Activated CD4-positive, alpha-beta T cell treated with anti-CD3 and anti-CD28 coated beads for 4 hours (primary cell): ENCODE data around the gene TNS3.

Experiments used
- DNase-seq, 2 donors: peaks; one replicate each; pipeline ENCODE4 v3.0.0-alpha.2; 2020

TNS3 gene

DNA sequence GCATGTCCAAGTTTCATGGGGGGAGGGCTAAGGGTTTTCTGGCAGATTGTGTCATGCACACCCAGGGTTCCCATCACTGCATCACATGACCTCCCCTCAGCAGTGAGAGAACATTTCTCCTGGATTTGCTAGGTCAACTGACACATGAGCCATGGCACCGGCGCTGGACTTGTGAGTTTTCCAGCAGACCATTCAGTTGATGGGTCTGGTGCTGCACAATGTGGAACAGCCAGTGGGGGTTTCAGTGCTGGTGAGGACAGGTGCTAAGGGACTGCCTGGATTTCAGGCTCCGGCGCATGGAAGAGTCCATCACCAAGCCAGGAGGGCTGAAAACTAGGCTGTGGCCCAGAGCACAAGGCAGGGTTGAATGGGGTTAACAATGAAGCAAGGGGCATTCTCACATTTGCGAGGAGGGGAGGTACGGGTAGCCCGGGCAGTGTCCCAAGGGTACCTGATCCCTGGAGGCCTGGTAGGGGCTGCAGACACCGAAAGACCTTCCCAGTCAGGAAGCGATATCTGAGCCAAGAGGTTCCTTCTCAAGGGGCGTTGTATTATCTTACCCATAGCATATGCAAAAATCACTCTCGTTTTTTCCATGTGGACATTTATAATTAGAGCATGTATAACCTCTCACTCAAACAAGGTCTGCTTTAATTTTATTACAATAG lies 203.0 kb downstream of the TNS3 start:
- no peak for DNase-seq

GRCh38 chr7:47377741-47378140 lies 204.2 kb downstream of the TNS3 start:
- no peak for DNase-seq

DNA sequence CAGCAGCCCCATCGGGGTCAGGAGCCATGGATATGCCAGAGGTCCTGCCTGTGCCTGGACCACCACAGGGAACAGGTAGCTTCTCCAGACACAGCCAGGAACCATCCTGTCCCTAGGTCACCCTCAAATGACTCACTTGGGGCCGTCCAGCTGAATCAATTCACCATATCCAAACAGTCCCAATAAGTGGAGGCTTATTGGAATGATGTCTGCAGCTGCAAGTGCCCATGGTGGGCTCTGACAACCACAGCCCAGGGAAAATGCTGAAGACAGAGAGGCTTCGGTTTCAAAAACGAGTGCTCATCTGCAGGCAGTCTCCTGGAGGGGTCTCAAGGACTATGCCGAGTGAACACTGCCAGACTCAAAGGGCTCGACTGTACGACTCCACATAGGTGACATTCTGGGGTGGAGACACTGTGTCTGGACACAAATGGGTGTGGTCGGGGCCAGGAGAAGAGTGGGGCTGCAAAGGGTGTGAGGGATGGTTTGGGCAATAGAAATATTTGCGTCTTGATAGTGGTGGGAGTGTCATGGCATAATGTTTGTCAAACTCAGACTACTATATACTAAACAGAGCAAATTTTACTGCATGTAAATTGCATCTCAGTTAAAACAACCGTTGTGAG lies 204.8 kb downstream of the TNS3 start:
- no peak for DNase-seq

DNA sequence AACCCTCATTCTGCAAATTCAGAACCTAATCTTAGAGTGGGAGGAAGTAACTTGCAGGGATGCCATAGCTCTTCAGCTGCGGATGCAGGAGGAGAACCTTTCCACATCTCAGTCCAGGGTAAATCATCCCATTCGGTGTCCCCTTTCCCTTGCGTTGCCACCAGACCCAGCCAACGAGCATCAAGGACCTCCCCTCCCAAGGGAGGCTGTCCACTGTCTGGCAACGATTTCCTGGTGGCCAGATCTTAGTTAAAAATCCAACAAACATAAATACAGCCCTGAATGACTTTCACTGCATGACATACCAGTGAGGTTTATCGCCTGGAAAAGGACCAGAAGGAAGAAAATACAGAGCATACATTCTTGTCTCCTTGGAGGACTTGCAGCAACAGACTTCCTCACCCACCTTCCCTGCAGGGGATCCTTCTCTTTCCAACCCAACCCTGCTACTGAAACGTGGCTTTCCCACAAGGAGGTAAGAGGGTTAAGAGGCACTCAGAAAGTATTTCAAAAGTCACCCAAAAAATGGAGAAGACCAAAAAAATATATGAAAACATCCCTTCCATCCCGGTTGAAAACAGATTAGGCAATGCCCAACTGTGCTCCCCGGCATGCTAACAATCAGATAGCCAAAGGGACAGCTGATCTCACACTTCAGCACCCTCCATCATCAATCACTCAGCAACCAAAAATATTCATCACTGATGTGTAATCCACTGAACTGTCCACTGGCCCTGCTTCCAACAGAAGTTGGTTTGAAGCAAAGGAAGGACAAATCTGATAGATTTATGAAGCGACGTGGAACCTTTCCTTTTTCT lies 206.6 kb downstream of the TNS3 start:
- no peak for DNase-seq

DNA sequence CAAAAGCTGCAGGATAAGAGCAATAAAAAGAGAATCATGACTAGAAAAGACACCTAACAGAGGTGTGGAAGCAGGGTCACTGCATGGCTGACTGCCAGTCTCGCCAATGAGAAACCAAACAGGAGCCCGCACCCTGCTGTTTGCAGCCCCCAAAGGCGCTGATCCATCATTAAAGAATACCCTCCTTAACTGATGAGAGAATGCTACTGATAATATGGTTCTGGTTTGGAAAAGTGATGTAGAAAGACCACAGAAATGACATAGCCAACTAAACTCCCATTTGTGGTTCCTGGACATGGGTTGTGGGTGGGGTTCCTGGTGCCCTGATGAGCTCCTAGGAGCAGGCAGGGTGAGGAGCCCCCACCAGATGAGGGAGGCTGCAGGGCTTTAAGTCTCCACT lies 207.4 kb downstream of the TNS3 start:
- no peak for DNase-seq

- DNase-seq = no peak
These were observed 207.9 kb downstream of the TNS3 start for GRCh38 chr7:47373871-47374451.

- DNase-seq = no peak
These were observed 210.1 kb downstream of the TNS3 start for GRCh38 chr7:47371733-47372368.

GRCh38 chr7:47371317-47371716 lies 210.6 kb downstream of the TNS3 start:
- no peak for DNase-seq

DNA sequence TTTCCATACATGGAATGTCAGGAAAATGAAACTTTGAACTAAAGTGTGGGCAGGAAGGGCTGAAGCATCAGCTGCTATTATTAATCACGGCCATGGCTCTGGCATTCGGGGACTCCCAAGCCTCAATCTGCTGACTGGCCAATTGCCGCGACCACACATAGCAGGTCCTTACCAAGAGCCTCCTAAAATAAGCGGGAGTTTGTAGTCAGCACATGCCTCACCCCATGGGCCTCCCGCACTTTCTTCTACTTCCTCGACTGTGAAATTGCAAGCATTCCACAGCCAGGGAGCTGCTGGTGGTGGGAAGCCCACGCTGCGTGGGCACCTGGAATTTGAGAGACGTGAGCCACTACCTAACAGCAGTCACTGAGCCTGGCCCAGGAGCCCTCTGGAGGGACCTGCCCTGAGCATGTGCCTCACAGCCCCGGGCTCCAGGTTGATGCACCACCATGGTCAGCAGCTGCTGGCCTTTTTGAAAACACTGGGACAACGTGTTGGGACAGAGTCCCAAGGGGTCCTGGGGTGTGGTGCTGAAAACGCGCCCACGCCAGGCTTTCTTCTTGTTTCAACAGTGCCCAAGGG lies 211.4 kb downstream of the TNS3 start:
- no peak for DNase-seq

DNA sequence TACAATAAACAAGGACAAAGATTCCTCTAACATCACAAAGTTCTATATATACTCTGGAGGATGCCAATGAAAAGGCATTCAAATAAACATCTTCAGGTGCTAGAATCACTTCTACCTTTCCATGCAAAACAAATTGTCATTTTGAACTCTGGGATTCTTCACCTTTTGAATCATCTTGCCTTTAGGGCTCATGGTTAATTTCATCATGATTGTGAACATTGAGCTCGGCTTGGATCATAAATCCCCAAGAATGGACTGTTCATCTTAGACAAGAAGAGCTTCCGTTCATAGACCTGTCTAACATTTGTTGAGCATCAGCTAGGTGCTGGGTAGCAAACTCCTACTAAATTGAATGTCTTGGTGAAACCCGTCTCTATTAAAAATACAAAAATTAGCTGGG lies 212.2 kb downstream of the TNS3 start:
- no peak for DNase-seq

DNA sequence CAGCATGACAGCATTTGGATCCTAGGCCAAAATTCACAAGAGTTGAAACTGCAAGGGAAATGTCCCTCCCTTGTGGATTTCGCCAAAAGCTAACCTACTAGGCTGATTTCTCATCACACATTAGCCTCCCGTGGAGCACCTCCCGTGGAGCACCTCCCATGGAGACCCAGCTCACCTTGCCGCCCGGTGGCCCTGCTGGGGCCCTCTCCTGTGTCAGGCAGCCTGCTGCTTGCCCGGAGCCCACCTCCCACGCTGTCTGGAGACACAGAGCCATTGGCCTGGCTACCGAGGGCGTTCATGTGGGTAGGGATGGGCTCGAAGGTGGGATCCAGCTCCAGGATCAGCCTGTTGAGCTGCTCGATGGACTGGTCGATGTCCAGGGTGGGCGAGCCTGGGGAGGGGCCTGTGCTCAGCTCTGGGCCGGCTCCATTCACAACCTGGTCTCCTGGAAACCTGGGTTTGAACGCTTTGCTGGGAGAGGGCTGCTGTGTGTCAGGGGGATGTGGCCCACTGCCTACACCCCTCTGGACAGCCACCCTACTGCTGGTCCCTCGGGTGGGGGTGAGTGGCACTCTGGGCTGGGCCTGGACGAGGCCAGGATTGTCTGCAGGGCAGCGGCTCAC lies 213.6 kb downstream of the TNS3 start:
- DNase-seq = no peak

- DNase-seq = no peak
These were observed 214.5 kb downstream of the TNS3 start for GRCh38 chr7:47367369-47367768.

DNA sequence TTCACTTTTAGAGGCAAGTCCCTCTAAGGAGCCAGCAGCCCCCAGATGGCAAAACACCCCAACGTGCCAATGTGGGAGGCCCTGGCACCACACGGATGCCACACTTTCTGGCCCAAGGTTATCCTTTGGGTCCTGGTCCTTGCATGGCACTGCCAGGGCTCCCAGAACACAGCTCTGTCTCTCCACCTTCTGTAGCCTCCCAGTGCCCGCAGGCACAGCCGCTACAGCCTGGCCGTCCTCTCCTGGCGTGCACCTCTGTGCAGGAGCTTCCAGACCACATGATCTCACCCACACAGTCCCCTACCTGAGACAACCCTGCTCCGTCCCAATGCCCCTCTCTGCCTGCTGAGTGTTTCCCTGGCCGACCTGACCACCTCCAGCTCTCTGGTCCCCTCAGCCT lies 215.0 kb downstream of the TNS3 start:
- DNase-seq = no peak

DNA sequence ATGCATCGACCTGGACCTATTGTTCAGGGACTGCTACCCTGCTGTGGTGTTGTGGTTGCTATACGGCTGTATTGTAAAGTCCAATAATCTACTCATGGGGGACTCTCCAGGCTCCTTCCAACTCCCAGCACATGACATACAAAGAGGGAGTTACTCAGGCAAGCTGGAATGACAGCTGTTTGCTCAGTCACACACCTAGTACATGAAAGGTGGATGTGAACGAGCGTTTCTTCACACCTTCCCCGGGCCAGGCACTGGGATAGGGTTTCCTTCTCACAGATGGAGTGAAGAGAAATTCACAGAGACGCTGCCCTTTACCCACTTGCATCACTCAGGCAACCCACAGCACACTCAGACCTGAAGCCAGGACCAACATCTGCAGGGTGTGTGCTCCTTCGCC lies 215.7 kb downstream of the TNS3 start:
- DNase-seq = no peak

- DNase-seq = no peak
These were observed 218.9 kb downstream of the TNS3 start for GRCh38 chr7:47362984-47363383.

DNA sequence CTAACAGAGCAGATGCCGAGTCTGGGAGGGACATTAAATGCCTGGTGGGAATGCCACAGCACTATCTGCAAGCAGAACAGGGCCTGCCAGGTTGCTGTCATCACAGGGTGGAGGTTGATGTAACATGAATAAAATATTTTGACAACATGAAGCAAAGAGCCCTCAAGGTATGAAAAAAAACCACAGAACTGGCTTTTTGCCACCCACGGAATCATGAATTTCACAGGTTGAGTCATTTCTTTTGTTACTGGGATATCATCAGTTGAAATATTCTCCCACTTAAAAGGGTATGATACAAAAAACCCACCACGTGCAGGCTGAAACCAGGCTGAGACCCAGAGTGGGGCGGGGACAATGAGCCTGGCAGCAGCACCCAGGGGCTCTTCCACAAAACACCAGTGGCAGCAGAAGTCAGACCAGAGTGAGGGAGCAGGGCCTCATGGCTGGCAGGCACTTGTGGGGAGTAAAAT lies 220.1 kb downstream of the TNS3 start:
- DNase-seq = no peak

GRCh38 chr7:47361236-47361635 lies 220.7 kb downstream of the TNS3 start:
- no peak for DNase-seq

- DNase-seq = no peak
These were observed 221.5 kb downstream of the TNS3 start for GRCh38 chr7:47360301-47360900.

- DNase-seq = no peak
These were observed 222.8 kb downstream of the TNS3 start for GRCh38 chr7:47358944-47359588.

DNA sequence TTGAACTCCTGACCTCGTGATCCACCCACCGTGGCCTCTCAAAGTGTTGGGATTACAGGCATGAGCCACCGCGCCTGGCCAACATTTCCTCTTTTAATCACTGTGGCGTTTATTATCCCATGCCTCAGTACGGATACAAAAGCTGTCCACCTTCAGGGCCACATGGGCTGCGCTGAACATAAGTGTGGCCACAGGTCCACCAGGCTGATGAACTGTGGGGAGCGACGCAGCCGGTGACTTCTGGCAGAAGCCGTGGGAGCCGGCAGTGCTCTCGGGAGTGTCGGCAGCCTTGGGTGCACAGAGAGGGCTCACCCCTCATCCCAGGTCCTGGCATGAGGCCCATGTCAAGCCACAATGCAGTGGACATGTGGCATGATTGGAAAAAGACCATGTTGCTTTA lies 223.6 kb downstream of the TNS3 start:
- no peak for DNase-seq

- DNase-seq = no peak
These were observed 224.0 kb downstream of the TNS3 start for GRCh38 chr7:47357863-47358262.
